ENCODE data around the gene PAQR7.

PAQR7 gene

DNA sequence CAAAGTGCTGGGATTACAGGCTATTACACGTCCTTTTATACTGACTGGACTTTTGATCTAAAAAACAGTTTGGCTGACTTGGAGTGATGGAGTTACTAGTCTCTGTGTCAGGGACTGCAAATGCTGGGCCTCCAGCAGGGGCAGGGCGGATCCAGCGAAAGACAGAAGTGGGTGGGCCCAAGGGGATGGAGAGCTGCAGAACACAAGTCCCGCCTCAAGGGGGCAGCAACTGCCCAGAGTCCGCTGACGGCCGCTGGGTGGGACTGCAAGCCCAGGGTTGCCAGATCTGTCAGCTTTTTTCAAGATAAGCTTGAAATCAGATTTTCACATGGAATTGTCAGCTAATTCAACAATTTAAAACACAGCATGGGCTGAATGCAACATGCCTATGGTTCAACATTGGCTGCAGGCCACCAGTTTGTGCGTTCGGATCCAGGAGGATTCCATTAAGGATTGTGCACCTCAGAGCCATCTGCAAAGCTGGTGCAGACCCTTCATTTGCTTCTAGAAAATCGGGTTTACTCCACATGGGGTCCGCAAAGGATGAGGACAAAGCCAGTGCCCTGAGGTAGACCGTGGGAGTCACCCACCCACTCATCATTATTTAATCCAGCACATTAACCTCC lies 20.0 kb upstream of the PAQR7 start:
- H3K9ac ChIP-seq, result no peak overlapping the region
- H3K4me1 ChIP-seq (ENCODE audit: low read depth, poor library complexity, severe bottlenecking), result peaks cover 16% of the 10 kb centered on the region
- no peaks in the 10 kb centered on the region for H3K79me2 ChIP-seq (ENCODE audit: insufficient read depth, low read depth)
- no peaks in the 10 kb centered on the region for H4K20me1 ChIP-seq (ENCODE audit: insufficient read depth)
- no peak overlapping the region for H3K4me2 ChIP-seq
- H2AFZ ChIP-seq (ENCODE audit: low read depth), result no peak overlapping the region
- no peaks in the 10 kb centered on the region for H3K27me3 ChIP-seq (ENCODE audit: insufficient read depth, low read depth)
- peak; percentile 85 for TF ChIP-seq CTCF (conservative IDR thresholded peaks at IDR 0.05; ENCODE audit: low read depth, low read length)
- H3K36me3 ChIP-seq (ENCODE audit: insufficient read depth), result no peaks in the 10 kb centered on the region; the same call in 1 of the 2 replicates
- no peak overlapping the region for H3K27ac ChIP-seq
- H3K4me3 ChIP-seq (IDR thresholded peaks at IDR 0.05; ENCODE audit: insufficient read depth, low read depth, low read length), result no peak overlapping the region

DNA sequence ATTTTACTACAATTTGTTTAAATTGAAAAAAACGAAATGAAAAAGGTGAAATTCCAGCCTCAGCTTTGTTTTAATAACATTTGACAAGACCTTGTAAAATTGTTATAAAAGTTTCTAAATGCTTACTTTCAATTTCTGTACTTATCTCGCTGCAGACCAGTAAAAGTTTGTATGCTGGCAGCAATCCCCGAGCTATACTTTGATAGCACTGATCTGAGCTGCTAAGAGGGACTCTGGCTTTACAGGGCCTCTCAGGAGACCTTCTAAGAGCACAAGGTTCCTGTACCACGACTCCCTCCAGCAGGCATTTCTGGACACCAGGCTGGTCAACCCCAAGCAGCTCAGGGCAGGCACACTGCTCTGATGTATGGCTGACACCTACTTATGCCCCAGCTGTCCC lies 17.6 kb upstream of the PAQR7 start:
- Histone ChIP-seq H3K27me3 (ENCODE audit: insufficient read depth, low read depth) (no peaks in the 10 kb centered on the region), H3K79me2 (ENCODE audit: insufficient read depth, low read depth) (no peaks in the 10 kb centered on the region), H4K20me1 (ENCODE audit: insufficient read depth) (no peaks in the 10 kb centered on the region), H3K4me2 (no peak overlapping the region), H3K4me3 (IDR thresholded peaks at IDR 0.05; ENCODE audit: insufficient read depth, low read depth, low read length) (no peak overlapping the region), H3K36me3 (ENCODE audit: insufficient read depth) (no peaks in the 10 kb centered on the region), H3K27ac (no peak overlapping the region), H2AFZ (ENCODE audit: low read depth) (no peak overlapping the region), H3K4me1 (ENCODE audit: low read depth, poor library complexity, severe bottlenecking) (peaks cover 16% of the 10 kb centered on the region), H3K9ac (no peak overlapping the region)
- no peak for TF ChIP-seq CTCF (conservative IDR thresholded peaks at IDR 0.05; ENCODE audit: low read depth, low read length)

- Histone ChIP-seq H4K20me1 (ENCODE audit: insufficient read depth) (no peaks in the 10 kb centered on the region), H3K36me3 (ENCODE audit: insufficient read depth) (no peaks in the 10 kb centered on the region), H3K79me2 (ENCODE audit: insufficient read depth, low read depth) (no peaks in the 10 kb centered on the region), H3K4me2 (no peak overlapping the region), H3K9ac (no peak overlapping the region), H3K4me1 (ENCODE audit: low read depth, poor library complexity, severe bottlenecking) (peaks cover 15% of the 10 kb centered on the region), H3K27ac (no peak overlapping the region), H3K27me3 (ENCODE audit: insufficient read depth, low read depth) (no peaks in the 10 kb centered on the region), H3K4me3 (IDR thresholded peaks at IDR 0.05; ENCODE audit: insufficient read depth, low read depth, low read length) (no peak overlapping the region), H2AFZ (ENCODE audit: low read depth) (no peak overlapping the region)
- TF ChIP-seq CTCF (conservative IDR thresholded peaks at IDR 0.05; ENCODE audit: low read depth, low read length), result no peak
Observed at GRCh38 chr1:25891606-25892005, 16.1 kb upstream of the PAQR7 start.

GRCh38 chr1:25890239-25891034 lies 14.9 kb upstream of the PAQR7 start:
- peaks cover 6% of the 10 kb centered on the region for H3K4me1 ChIP-seq (ENCODE audit: low read depth, poor library complexity, severe bottlenecking)
- H3K36me3 ChIP-seq (ENCODE audit: insufficient read depth), result no peaks in the 10 kb centered on the region
- H3K9ac ChIP-seq, result no peak overlapping the region
- TF ChIP-seq CTCF (conservative IDR thresholded peaks at IDR 0.05; ENCODE audit: low read depth, low read length), result no peak
- H3K79me2 ChIP-seq (ENCODE audit: insufficient read depth, low read depth), result no peaks in the 10 kb centered on the region
- H3K27ac ChIP-seq, result no peak overlapping the region
- no peaks in the 10 kb centered on the region for H4K20me1 ChIP-seq (ENCODE audit: insufficient read depth)
- H3K27me3 ChIP-seq (ENCODE audit: insufficient read depth, low read depth), result no peaks in the 10 kb centered on the region
- H2AFZ ChIP-seq (ENCODE audit: low read depth), result no peak overlapping the region
- no peak overlapping the region for H3K4me2 ChIP-seq
- no peak overlapping the region for H3K4me3 ChIP-seq (IDR thresholded peaks at IDR 0.05; ENCODE audit: insufficient read depth, low read depth, low read length)
